ENCODE data around the gene SLC26A6. TPM values are rescaled to one million over a fixed set of nuclear protein-coding genes. Genes with fewer than 3 reads are reported as not detected.

The SLC26A6 gene
- total RNA-seq, 2 donors from 2014 or later = 18.4 to 30.0 TPM

GRCh38 chr3:48594417-48595049, 40.7 kb downstream of the SLC26A6 start:
- H3K27me3 ChIP-seq (replicated peaks; ENCODE audit: insufficient read depth) = no peaks in the 10 kb centered on the region
- H3K4me1 ChIP-seq (replicated peaks) = peaks cover 15% of the 10 kb centered on the region
- peak overlapping the region; percentile 30 to 36 for H3K4me3 ChIP-seq
- no peaks in the 10 kb centered on the region for H3K9me3 ChIP-seq
- TF ChIP-seq POLR2A (IDR thresholded peaks at IDR 0.05) = peak; percentile 25
- no peak for TF ChIP-seq CTCF (IDR thresholded peaks at IDR 0.05)
- intact Hi-C loops (cut with DNase I) = loop anchor here (5.0 kb wide), 2 partner anchors 37 to 127 kb away; partner anchors contain the start of gene PFKFB4
- 24% methylated on average over 39 of the region's 39 CpGs for WGBS
- peak overlapping the region; percentile 79 to 84 for H3K27ac ChIP-seq
- DNase-seq (ENCODE audit: low spot score) = peak; percentile 14
- no peaks in the 10 kb centered on the region for H3K36me3 ChIP-seq

GRCh38 chr3:48593337-48593736, 41.9 kb downstream of the SLC26A6 start:
- H3K4me3 ChIP-seq = no peak overlapping the region
- no peaks in the 10 kb centered on the region for H3K9me3 ChIP-seq
- H3K36me3 ChIP-seq = no peaks in the 10 kb centered on the region
- intact Hi-C loops (cut with DNase I) = no loop called here
- no peak for TF ChIP-seq POLR2AphosphoS5 (IDR thresholded peaks at IDR 0.05)
- TF ChIP-seq CTCF (IDR thresholded peaks at IDR 0.05) = no peak
- TF ChIP-seq POLR2A (IDR thresholded peaks at IDR 0.05) = no peak
- no peak for DNase-seq (ENCODE audit: low spot score)
- no peak overlapping the region for H3K27ac ChIP-seq
- no peaks in the 10 kb centered on the region for H3K27me3 ChIP-seq (replicated peaks; ENCODE audit: insufficient read depth)
- H3K4me1 ChIP-seq (replicated peaks) = peaks cover 8% of the 10 kb centered on the region
- 92% methylated on average over 9 of the region's 9 CpGs for WGBS

- Histone ChIP-seq H3K36me3 (no peaks in the 10 kb centered on the region), H3K4me1 (replicated peaks) (peaks cover 8% of the 10 kb centered on the region), H3K9me3 (no peaks in the 10 kb centered on the region), H3K4me3 (no peak overlapping the region), H3K27ac (no peak overlapping the region), H3K27me3 (replicated peaks; ENCODE audit: insufficient read depth) (no peaks in the 10 kb centered on the region)
- intact Hi-C loops (cut with DNase I) = no loop called here
- TF ChIP-seq CTCF (IDR thresholded peaks at IDR 0.05) (no peak), POLR2AphosphoS5 (IDR thresholded peaks at IDR 0.05) (no peak), POLR2A (IDR thresholded peaks at IDR 0.05) (no peak)
- no peak for DNase-seq (ENCODE audit: low spot score)
- whole genome bisulfite sequencing = 92% methylated on average over 21 of the region's 21 CpGs
Measured at GRCh38 chr3:48592519-48593087, 42.7 kb downstream of the SLC26A6 start.

DNA sequence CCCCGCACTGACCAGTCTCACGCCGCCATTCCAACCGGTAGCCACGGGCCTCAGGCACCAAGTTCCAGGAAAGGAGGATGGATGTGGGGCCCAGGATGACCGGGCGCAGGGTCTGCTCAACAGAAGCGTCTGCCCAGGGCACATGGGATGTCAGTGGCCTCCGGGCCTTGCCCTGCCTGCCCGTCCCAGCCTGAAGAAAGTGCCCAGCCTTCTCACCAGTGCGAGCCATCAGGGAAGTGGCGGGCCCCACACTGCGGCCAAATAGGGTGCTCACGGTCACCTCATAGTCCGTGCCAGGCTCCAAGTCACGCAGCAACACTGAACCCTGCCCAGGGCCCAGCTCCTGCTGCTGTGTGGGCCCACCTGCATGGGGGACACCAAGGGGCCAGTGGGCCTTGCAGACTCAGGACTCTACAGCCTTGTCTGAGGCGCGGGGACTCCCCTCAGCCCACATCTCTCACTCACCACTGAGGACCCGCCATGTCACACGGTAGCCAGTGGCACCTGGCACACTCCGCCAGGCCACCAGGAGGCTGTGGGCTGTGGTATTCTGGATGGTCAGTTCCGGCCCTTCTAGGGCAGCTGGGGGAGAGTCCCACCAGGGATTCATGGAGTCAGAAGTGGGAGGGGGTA, 43.3 kb downstream of the SLC26A6 start:
- TF ChIP-seq POLR2AphosphoS5 (IDR thresholded peaks at IDR 0.05) = no peak
- TF ChIP-seq CTCF (IDR thresholded peaks at IDR 0.05) = no peak
- no peak for TF ChIP-seq POLR2A (IDR thresholded peaks at IDR 0.05)
- no peak for DNase-seq (ENCODE audit: low spot score)
- intact Hi-C loops (cut with DNase I) = no loop called here
- Histone ChIP-seq H3K27me3 (replicated peaks; ENCODE audit: insufficient read depth) (no peaks in the 10 kb centered on the region), H3K4me1 (replicated peaks) (peaks cover 8% of the 10 kb centered on the region), H3K27ac (no peak overlapping the region), H3K36me3 (no peaks in the 10 kb centered on the region), H3K4me3 (no peak overlapping the region), H3K9me3 (no peaks in the 10 kb centered on the region)
- WGBS = 89% methylated on average over 22 of the region's 22 CpGs
